ENCODE measurements around the gene MAP3K10.

Gene MAP3K10

DNA sequence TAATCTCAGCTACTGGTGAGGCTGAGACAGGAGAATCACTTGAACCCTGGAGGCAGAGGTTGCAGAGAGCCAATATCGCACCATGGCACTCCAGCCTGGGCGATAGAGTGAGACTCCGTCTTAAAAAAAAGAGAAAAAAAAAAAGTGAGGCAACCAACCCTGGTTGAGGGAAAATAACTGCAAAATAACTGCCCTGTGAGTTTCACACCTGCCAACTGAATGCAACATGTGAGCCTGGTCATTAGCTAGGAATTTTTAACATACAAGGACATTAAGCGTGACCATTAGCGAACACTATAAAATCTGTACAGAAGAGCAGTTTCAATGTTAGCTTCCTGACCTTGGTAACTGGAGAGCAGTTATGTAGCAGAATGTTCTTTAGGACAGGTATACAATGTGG is 37.6 kb downstream of the MAP3K10 start:
- H3K36me3 ChIP-seq (ENCODE audit: control insufficient read depth, insufficient read depth, low read length) = 0 out of 2 replicates have a peak, but pooled peaks cover 3% of the 10 kb centered on the region
- H3K9me3 ChIP-seq (ENCODE audit: control insufficient read depth, insufficient read depth, low read length) = no peaks in the 10 kb centered on the region
- H3K27ac ChIP-seq (ENCODE audit: low read depth, low read length) = no peak overlapping the region
- H3K4me1 ChIP-seq (ENCODE audit: control insufficient read depth, insufficient read depth, low read length) = peaks cover 12% of the 10 kb centered on the region
- H3K4me3 ChIP-seq (ENCODE audit: low read depth, low read length) = no peak overlapping the region
- peaks cover 8% of the 10 kb centered on the region; the same call in 1 of the 2 replicates for H3K27me3 ChIP-seq (ENCODE audit: control insufficient read depth, insufficient read depth, low read length)
- no peak overlapping the region for H3K9ac ChIP-seq (ENCODE audit: low read depth, low read length)

DNA sequence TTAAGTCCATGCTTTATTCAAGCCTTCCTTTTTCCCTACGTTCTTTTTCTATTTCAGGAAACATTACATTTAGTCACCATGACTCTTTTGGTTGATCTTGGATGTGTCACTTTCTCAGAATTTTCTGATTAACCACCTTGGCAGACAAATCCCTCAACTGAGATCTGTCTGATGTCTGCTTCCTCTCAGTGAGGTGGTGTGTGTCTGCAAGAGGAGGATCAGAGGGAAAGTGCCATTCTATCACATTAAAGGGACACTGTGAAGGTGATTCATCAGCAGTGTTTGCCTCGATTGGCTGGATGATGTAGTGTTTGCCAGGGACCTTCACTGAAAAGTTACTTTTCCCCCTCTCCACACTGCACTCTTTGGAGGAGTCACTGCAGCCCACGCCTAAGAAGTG is 38.3 kb downstream of the MAP3K10 start:
- Histone ChIP-seq H3K4me3 (ENCODE audit: low read depth, low read length) (no peak overlapping the region), H3K27me3 (ENCODE audit: control insufficient read depth, insufficient read depth, low read length) (peaks cover 8% of the 10 kb centered on the region; the same call in 1 of the 2 replicates), H3K9ac (ENCODE audit: low read depth, low read length) (no peak overlapping the region), H3K36me3 (ENCODE audit: control insufficient read depth, insufficient read depth, low read length) (0 out of 2 replicates have a peak, but pooled peaks cover 3% of the 10 kb centered on the region), H3K9me3 (ENCODE audit: control insufficient read depth, insufficient read depth, low read length) (no peaks in the 10 kb centered on the region), H3K27ac (ENCODE audit: low read depth, low read length) (no peak overlapping the region), H3K4me1 (ENCODE audit: control insufficient read depth, insufficient read depth, low read length) (peaks cover 12% of the 10 kb centered on the region)

DNA sequence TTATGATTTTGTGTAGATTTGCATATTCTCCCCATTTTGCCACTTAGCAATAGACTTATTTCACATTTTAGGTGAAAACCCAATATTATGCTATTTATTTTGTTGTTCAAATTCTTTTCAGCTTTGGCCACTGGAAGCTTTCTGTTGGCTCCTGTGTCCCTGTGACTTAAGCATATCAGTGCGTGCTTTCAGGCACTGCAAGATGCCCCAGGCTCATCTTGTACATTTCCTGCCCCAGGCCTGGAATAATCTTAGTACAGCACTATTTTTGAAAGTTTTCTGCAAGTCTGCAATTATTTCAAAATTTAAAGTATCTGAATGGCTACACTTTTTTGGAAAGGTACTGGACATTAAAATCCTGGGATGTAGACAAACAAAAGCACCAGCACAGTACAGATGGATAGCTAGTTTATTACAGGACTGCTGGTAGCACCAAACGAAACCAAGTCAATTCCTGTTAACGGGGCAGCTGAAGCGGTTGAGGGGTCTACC is 38.7 kb downstream of the MAP3K10 start:
- Histone ChIP-seq H3K4me1 (ENCODE audit: control insufficient read depth, insufficient read depth, low read length) (peaks cover 12% of the 10 kb centered on the region), H3K27ac (ENCODE audit: low read depth, low read length) (no peak overlapping the region), H3K4me3 (ENCODE audit: low read depth, low read length) (no peak overlapping the region), H3K9me3 (ENCODE audit: control insufficient read depth, insufficient read depth, low read length) (no peaks in the 10 kb centered on the region), H3K27me3 (ENCODE audit: control insufficient read depth, insufficient read depth, low read length) (peaks cover 8% of the 10 kb centered on the region; the same call in 1 of the 2 replicates), H3K36me3 (ENCODE audit: control insufficient read depth, insufficient read depth, low read length) (peaks cover 7% of the 10 kb centered on the region), H3K9ac (ENCODE audit: low read depth, low read length) (no peak overlapping the region)

DNA sequence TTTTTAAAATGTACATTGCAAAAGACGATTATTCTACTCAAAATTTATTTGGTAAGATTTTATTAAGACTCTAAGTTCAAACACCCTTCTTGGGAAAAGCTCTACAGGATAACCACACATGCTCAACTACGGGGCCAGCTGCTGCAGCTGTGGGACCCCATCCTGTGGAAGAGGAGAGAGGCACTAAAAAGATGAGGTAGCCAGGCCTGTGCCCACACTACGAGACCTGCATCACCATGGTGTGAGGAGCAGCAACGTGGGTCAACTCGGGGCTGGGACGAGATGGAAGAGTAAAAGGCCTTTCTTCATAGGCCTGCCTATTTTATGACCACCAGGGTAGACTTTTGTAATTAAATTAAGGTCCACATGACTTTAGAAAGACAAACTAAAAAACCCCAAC is 39.8 kb downstream of the MAP3K10 start:
- Histone ChIP-seq H3K27ac (ENCODE audit: low read depth, low read length) (no peak overlapping the region), H3K9ac (ENCODE audit: low read depth, low read length) (no peak overlapping the region), H3K27me3 (ENCODE audit: control insufficient read depth, insufficient read depth, low read length) (peaks cover 2% of the 10 kb centered on the region; the same call in 1 of the 2 replicates)

DNA sequence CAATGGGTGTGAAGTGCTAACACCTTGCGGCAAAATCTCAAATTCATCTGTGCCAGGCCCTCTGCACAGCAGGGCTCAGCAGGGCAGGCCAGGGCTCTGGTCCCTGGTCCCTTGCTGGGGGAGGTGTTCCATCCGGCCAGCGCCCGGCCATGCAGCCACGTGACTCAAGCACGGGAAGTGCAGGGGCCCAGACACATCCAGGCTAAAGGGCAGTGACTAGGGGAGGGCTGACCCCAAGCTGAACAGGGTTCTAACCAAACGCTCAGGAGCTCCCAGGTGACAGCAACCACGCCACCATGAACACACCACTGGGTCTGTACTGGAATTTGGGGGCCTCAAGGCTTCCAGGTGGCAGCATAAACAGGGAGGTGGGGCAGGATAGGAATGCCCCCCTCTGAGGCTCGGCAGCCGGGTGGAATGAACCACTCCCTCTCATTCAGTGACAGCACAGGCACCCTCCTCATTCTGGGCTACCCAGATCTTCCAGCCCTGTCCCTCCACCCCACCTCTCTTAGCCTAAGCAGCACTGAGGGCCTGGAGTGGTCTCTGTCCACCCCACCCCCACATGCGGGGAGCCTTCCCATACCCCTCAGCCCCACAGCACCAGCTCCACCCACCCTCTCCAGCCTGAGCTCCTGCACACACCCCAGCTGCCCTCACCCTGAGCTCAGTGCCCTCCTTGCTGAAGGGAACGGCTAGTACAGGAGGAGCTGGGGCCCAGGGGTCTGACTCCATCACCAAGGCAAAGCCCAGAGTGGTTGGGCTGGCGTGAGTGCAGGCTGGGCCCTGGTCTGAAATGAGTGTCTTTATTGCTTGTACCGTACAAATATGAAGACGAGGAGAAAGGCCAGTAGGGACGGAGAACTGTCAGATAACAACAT is 40.6 kb downstream of the MAP3K10 start:
- H3K27me3 ChIP-seq (ENCODE audit: control insufficient read depth, insufficient read depth, low read length) = no peaks in the 10 kb centered on the region
- H3K9ac ChIP-seq (ENCODE audit: low read depth, low read length) = no peak overlapping the region; the same call in 1 of the 2 replicates
- peak overlapping the region; percentile 52 for H3K27ac ChIP-seq (ENCODE audit: low read depth, low read length)
- H3K9me3 ChIP-seq (ENCODE audit: control insufficient read depth, insufficient read depth, low read length) = no peaks in the 10 kb centered on the region
- no peak overlapping the region for H3K4me3 ChIP-seq (ENCODE audit: low read depth, low read length)
- H3K36me3 ChIP-seq (ENCODE audit: control insufficient read depth, insufficient read depth, low read length) = peaks cover 21% of the 10 kb centered on the region
- peaks cover 12% of the 10 kb centered on the region for H3K4me1 ChIP-seq (ENCODE audit: control insufficient read depth, insufficient read depth, low read length)

More for the DNA sequence above, 39.8 kb downstream of the MAP3K10 start:
- Histone ChIP-seq H3K4me1 (ENCODE audit: control insufficient read depth, insufficient read depth, low read length) (peaks cover 12% of the 10 kb centered on the region), H3K36me3 (ENCODE audit: control insufficient read depth, insufficient read depth, low read length) (peaks cover 13% of the 10 kb centered on the region), H3K4me3 (ENCODE audit: low read depth, low read length) (no peak overlapping the region), H3K9me3 (ENCODE audit: control insufficient read depth, insufficient read depth, low read length) (no peaks in the 10 kb centered on the region)

DNA sequence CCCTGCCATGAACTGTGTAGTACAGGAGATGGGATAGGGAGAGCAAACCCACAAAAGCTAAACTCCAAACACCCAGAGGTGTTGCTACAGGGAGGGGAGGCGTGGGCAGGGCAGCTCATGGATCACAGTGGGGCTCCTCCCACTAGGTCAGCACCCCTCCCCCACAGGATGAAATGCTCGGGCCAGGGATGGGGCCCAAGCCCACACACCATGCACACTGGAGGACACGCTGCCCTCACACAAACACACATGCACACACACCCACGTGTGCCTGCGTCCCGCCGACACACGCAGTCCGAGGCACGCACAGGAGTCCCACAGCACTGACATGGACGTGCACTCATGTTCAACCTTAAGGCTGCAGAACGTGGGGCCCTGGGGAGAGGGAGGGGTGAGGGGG is 41.3 kb downstream of the MAP3K10 start:
- Histone ChIP-seq H3K27ac (ENCODE audit: low read depth, low read length) (no peak overlapping the region), H3K36me3 (ENCODE audit: control insufficient read depth, insufficient read depth, low read length) (peaks cover 26% of the 10 kb centered on the region), H3K27me3 (ENCODE audit: control insufficient read depth, insufficient read depth, low read length) (no peaks in the 10 kb centered on the region), H3K4me1 (ENCODE audit: control insufficient read depth, insufficient read depth, low read length) (peaks cover 12% of the 10 kb centered on the region), H3K4me3 (ENCODE audit: low read depth, low read length) (no peak overlapping the region), H3K9ac (ENCODE audit: low read depth, low read length) (no peak overlapping the region), H3K9me3 (ENCODE audit: control insufficient read depth, insufficient read depth, low read length) (no peaks in the 10 kb centered on the region)

DNA sequence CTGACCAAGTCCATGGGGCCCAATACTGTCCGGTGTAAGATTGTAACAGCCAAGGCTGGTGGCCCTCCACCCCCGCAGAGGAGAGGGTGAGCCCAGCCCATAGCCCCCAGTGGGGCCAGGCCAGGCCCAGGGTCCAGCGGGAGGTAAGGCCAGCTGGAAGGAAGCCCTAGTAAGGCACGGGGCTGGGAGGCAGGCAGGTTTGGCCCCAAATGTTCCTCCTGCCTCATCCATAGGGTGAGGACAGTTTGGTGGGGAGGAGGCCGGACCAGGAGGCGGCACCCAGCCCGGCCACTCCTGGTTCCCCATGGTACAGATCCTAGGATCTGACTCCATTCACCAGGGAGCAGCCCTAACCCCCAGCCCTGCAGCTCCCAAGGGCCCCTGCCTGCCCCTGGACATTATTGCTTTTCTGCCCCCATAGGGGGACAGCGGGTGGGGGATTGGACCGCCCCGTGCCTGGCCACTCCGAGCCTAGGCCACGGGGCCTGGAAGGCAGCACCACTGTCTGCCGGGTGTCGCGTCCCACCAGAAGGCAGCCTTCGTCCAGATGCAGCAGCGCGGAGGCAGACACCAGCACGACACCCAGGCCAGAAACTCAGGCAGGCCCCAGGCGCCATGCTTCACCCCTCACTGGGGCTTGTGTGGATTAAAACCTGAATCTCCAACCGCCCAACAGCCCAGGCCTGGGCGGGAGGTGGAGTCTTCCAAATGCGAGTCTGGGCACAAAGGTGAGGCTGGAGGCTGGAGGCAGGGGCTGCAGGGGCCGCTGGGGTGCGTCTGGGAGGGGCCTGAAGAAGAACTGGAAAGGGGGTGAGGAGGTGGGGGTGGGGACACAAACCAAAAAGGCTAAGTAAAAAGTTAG is 42.0 kb downstream of the MAP3K10 start:
- Histone ChIP-seq H3K27me3 (ENCODE audit: control insufficient read depth, insufficient read depth, low read length) (no peaks in the 10 kb centered on the region), H3K9me3 (ENCODE audit: control insufficient read depth, insufficient read depth, low read length) (no peaks in the 10 kb centered on the region), H3K27ac (ENCODE audit: low read depth, low read length) (no peak overlapping the region), H3K9ac (ENCODE audit: low read depth, low read length) (no peak overlapping the region), H3K36me3 (ENCODE audit: control insufficient read depth, insufficient read depth, low read length) (peaks cover 32% of the 10 kb centered on the region), H3K4me3 (ENCODE audit: low read depth, low read length) (no peak overlapping the region), H3K4me1 (ENCODE audit: control insufficient read depth, insufficient read depth, low read length) (peaks cover 12% of the 10 kb centered on the region)

DNA sequence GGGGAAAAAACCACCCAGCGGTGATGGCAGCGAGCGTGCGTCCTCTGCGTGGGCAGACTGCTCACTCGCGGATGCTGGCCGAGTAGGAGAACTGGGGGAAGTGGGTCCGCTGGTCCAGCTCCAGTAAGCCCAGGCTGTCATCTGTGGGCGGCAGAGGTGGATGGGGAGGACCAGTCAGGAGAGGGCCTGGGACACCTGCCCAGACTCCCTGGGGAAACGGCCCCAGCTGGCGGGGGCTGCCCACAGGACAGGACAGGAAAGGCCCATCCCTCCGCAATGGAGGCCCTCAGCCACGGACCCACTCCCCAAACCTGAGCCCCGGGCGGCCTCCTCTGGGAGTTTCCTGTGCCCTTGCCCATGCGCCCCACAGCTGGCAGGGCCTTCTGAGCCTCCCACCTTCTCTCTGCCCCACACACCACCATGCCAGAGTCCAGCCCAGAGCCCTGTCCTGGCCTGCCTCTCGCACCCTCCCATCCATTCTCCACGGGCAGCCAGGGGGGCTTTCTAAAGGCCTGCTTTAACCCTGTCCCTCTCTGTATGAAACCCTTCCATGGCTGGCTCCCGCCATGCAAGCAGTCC is 42.7 kb downstream of the MAP3K10 start:
- H3K9ac ChIP-seq (ENCODE audit: low read depth, low read length) = no peak overlapping the region
- no peak overlapping the region for H3K27ac ChIP-seq (ENCODE audit: low read depth, low read length)
- peaks cover 12% of the 10 kb centered on the region for H3K4me1 ChIP-seq (ENCODE audit: control insufficient read depth, insufficient read depth, low read length)
- H3K36me3 ChIP-seq (ENCODE audit: control insufficient read depth, insufficient read depth, low read length) = peaks cover 38% of the 10 kb centered on the region
- H3K27me3 ChIP-seq (ENCODE audit: control insufficient read depth, insufficient read depth, low read length) = no peaks in the 10 kb centered on the region
- no peak overlapping the region for H3K4me3 ChIP-seq (ENCODE audit: low read depth, low read length)
- no peaks in the 10 kb centered on the region for H3K9me3 ChIP-seq (ENCODE audit: control insufficient read depth, insufficient read depth, low read length)

DNA sequence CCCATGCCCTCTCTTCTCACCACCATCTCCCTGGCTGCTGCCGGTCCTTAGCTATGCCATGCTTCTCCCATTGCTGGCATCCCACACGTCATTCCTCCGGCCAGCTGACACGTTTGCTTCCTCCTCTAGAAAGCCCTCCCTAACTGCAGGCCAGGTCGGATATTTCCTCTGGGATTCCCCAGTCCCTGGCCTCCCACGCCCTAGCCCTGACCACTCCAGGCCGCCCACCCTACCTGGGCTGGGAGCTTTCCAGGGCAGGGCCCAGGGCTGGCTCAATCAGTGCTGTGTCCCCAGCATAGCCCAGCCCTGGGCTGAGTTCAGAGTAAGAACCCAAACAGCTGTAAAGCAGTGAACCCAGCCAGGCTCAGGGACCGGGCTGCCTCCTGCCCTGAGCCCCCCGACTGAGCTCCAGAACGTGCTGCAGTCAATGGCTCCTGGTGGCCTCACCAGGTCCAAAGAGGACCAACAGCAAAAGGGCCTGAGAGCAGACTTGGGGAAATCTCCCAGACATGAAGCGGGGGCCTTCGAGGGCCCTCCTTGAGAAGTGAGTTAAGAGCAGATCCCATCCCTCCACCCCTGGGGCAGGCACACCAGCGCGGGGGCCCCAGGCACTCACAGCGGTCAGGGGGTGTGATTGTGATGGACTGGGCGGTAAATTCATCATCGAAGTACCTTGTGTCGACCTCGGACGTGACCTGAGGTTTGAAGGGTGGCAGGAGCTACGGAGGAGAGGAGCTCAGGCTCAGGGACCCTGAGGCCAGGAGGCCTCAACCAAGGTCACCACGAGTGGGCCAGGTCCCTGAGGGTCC is 43.4 kb downstream of the MAP3K10 start:
- Histone ChIP-seq H3K27ac (ENCODE audit: low read depth, low read length) (no peak overlapping the region), H3K4me1 (ENCODE audit: control insufficient read depth, insufficient read depth, low read length) (peaks cover 12% of the 10 kb centered on the region), H3K9ac (ENCODE audit: low read depth, low read length) (no peak overlapping the region), H3K36me3 (ENCODE audit: control insufficient read depth, insufficient read depth, low read length) (peaks cover 45% of the 10 kb centered on the region), H3K9me3 (ENCODE audit: control insufficient read depth, insufficient read depth, low read length) (no peaks in the 10 kb centered on the region), H3K4me3 (ENCODE audit: low read depth, low read length) (no peak overlapping the region), H3K27me3 (ENCODE audit: control insufficient read depth, insufficient read depth, low read length) (no peaks in the 10 kb centered on the region)
